Kasumi-1 (cell line): Measurements from ENCODE around the gene C3orf33.

Experiments
- DNase-seq, 2 experiments: peaks; one replicate each; lab custom pipeline; 2025; lab: John Stamatoyannopoulos, UW

The C3orf33 gene

GRCh38 chr3:155741603-155742002 is 64.5 kb downstream of the C3orf33 start:
- no peak for DNase-seq

- DNase-seq = no peak
Observed at GRCh38 chr3:155741101-155741500, 65.0 kb downstream of the C3orf33 start.

- peak; percentile 17 to 35 for DNase-seq
Observed at GRCh38 chr3:155739154-155739553, 66.9 kb downstream of the C3orf33 start.

- DNase-seq = no peak
Observed at GRCh38 chr3:155738580-155739076, 67.5 kb downstream of the C3orf33 start.

- DNase-seq = peak; percentile 56 to 59
Observed at GRCh38 chr3:155737844-155738460, 68.1 kb downstream of the C3orf33 start.

GRCh38 chr3:155736381-155736780 is 69.7 kb downstream of the C3orf33 start:
- DNase-seq = no peak

GRCh38 chr3:155730843-155731242 is 75.2 kb downstream of the C3orf33 start:
- no peak for DNase-seq

GRCh38 chr3:155727836-155728235 is 78.2 kb downstream of the C3orf33 start:
- no peak for DNase-seq

- no peak for DNase-seq
Observed at GRCh38 chr3:155714295-155714718, 91.8 kb downstream of the C3orf33 start.
